ENCODE results near the gene WDR91. TPM values are rescaled to one million over a fixed set of nuclear protein-coding genes. Genes with fewer than 3 reads are reported as not detected.

The WDR91 gene
- total and polyA plus RNA-seq, 2 donors (not counting 3 experiments of a cell fraction or from before 2014, with no cell fraction given) = 6.7 to 7.0 TPM

GRCh38 chr7:135175931-135176330 is 35.4 kb downstream of the WDR91 start:
- H3K9ac ChIP-seq (replicated peaks; ENCODE audit: extremely low read depth, insufficient read depth, low read length) = no peak overlapping the region
- H3K9me1 ChIP-seq (replicated peaks; ENCODE audit: control insufficient read depth, extremely low read depth, insufficient read depth, low read length) = no peaks in the 10 kb centered on the region
- POLR2A ChIA-PET = no interaction called here
- H3K4me3 ChIP-seq (replicated peaks in 1 of 3; ENCODE audit: insufficient read depth in 1 of 3, low read depth in 1 of 3, low read length in 3 of 3) = no peak overlapping the region
- no peak for TF ChIP-seq EZH2 (IDR thresholded peaks at IDR 0.05; ENCODE audit: borderline replicate concordance, low read depth, low read length, severe bottlenecking)
- no peak for TF ChIP-seq MYC (IDR thresholded peaks at IDR 0.05; ENCODE audit: low read depth, low read length)
- TF ChIP-seq POLR2A (IDR thresholded peaks at IDR 0.05; ENCODE audit: low read depth, low read length) = no peak
- no peak for TF ChIP-seq FOS (IDR thresholded peaks at IDR 0.05; ENCODE audit: borderline replicate concordance, insufficient read depth, low read length)
- TF ChIP-seq POLR2AphosphoS5 (IDR thresholded peaks at IDR 0.05; ENCODE audit: insufficient read depth, low read depth, low read length) = no peak
- TF ChIP-seq GATA2 (IDR thresholded peaks at IDR 0.05; ENCODE audit: insufficient read depth, insufficient read length, low read depth, low read length) = no peak
- TF ChIP-seq, protein P1, sequence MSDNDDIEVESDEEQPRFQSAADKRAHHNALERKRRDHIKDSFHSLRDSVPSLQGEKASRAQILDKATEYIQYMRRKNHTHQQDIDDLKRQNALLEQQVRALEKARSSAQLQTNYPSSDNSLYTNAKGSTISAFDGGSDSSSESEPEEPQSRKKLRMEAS (IDR thresholded peaks at IDR 0.05; ENCODE audit: insufficient read depth, insufficient read length) = no peak
- TF ChIP-seq, protein P2, sequence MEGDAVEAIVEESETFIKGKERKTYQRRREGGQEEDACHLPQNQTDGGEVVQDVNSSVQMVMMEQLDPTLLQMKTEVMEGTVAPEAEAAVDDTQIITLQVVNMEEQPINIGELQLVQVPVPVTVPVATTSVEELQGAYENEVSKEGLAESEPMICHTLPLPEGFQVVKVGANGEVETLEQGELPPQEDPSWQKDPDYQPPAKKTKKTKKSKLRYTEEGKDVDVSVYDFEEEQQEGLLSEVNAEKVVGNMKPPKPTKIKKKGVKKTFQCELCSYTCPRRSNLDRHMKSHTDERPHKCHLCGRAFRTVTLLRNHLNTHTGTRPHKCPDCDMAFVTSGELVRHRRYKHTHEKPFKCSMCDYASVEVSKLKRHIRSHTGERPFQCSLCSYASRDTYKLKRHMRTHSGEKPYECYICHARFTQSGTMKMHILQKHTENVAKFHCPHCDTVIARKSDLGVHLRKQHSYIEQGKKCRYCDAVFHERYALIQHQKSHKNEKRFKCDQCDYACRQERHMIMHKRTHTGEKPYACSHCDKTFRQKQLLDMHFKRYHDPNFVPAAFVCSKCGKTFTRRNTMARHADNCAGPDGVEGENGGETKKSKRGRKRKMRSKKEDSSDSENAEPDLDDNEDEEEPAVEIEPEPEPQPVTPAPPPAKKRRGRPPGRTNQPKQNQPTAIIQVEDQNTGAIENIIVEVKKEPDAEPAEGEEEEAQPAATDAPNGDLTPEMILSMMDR (IDR thresholded peaks at IDR 0.05; ENCODE audit: extremely low read depth in 1 of 2, insufficient read depth in 1 of 2, low read depth in 1 of 2, low read length in 2 of 2) = no peak
- no peak for TF ChIP-seq JUN (IDR thresholded peaks at IDR 0.05; ENCODE audit: borderline replicate concordance, insufficient read depth, insufficient read length, low read depth)
- H3K4me2 ChIP-seq (ENCODE audit: insufficient read depth, low read length) = no peak overlapping the region
- H2AFZ ChIP-seq (ENCODE audit: low read depth, low read length) = no peak overlapping the region
- intact Hi-C loops (cut with micrococcal nuclease) = no loop called here
- H3K36me3 ChIP-seq (ENCODE audit: control insufficient read depth in 2 of 2, extremely low read depth in 1 of 2, insufficient read depth in 2 of 2, low read length in 2 of 2) = no peaks in the 10 kb centered on the region
- H3K27me3 ChIP-seq (ENCODE audit: control insufficient read depth in 2 of 2, insufficient read depth in 2 of 2, low read length in 2 of 2) = no peaks in the 10 kb centered on the region
- no peaks in the 10 kb centered on the region for H4K20me1 ChIP-seq (replicated peaks; ENCODE audit: control insufficient read depth, extremely low read depth, insufficient read depth, low read length)
- no TSS peak for BruUV-seq (replicated peaks)
- no peak overlapping the region for H3K27ac ChIP-seq (ENCODE audit: insufficient read depth, low read depth, low read length)
- dilution Hi-C loops (cut with MboI; ENCODE audit: extremely low pct_ligation_motif_present, low sequenced_read_pairs) = no loop called here
- no peaks in the 10 kb centered on the region for H3K4me1 ChIP-seq (ENCODE audit: control insufficient read depth, extremely low read depth, insufficient read depth, low read length)
- H3K9me3 ChIP-seq (replicated peaks; ENCODE audit: control insufficient read depth, insufficient read depth, low read length) = peaks cover 9% of the 10 kb centered on the region
- no peaks in the 10 kb centered on the region for H3K79me2 ChIP-seq (ENCODE audit: control insufficient read depth, insufficient read depth, low read length)
- FAIRE-seq = no peak
- DNase-seq (ENCODE audit: low read depth, low spot score) = no peak
- CTCF ChIA-PET = no interaction called here

All from endothelial cell of umbilical vein (primary cell).